Uterus (tissue), 4 donors: ENCODE results near the gene TRIM69. TPM values are rescaled to one million over a fixed set of nuclear protein-coding genes. Genes with fewer than 3 reads are reported as not detected.

Experiments
- DNase-seq, 2 donors: peaks; one replicate each; pipeline ENCODE4 v3.0.0-alpha.2; 2019 to 2020
- H3K27ac ChIP-seq, 2 donors: fragments of 200-600 bp; sonication (generic); 1 replicate in 1 of 2; 2 replicates in 1 of 2; pipeline ENCODE4 v1.5.1; 2016 to 2018
- H3K27me3 ChIP-seq, 2 donors: fragments of 200-600 bp; sonication (generic); one replicate each; pipeline ENCODE4 v1.5.1; 2018 to 2019; ENCODE audit warnings: control low read depth in 1 of 2
- H3K36me3 ChIP-seq, 2 donors: fragments of 200-600 bp; sonication (generic); one replicate each; pipeline ENCODE4 v1.5.1; 2019; ENCODE audit warnings: control low read depth in 1 of 2
- H3K4me1 ChIP-seq, 2 donors: fragments of 200-600 bp; sonication (generic); one replicate each; pipeline ENCODE4 v1.5.1; 2018 to 2019; ENCODE audit warnings: control low read depth in 1 of 2
- H3K4me3 ChIP-seq, 2 donors: fragments of 200-600 bp; sonication (generic); 1 replicate in 1 of 2; 2 replicates in 1 of 2; pipeline ENCODE4 v1.5.1; 2018 to 2019; ENCODE audit warnings: mild to moderate bottlenecking in 1 of 2
- H3K9me3 ChIP-seq, 2 donors: fragments of 200-600 bp; sonication (generic); one replicate each; pipeline ENCODE4 v1.5.1; 2019; ENCODE audit warnings: control low read depth in 1 of 2
- CTCF ChIP-seq, 4 experiments: fragments of 200-600 bp in 2 of 4; fragments of 450-650 bp in 2 of 4; sonication (generic) in 2 of 4; IDR thresholded peaks; one replicate each; pipeline ENCODE4 v1.5.1; 2016 to 2019; ENCODE audit warnings: antibody characterized with exemption in 4 of 4, mild to moderate bottlenecking in 2 of 4, moderate library complexity in 1 of 4
- POLR2A ChIP-seq, 2 donors: fragments of 450-650 bp; IDR thresholded peaks; one replicate each; pipeline ENCODE4 v1.6.1; 2016; ENCODE audit warnings: antibody characterized with exemption in 2 of 2, mild to moderate bottlenecking in 1 of 2, moderate library complexity in 1 of 2
- intact Hi-C: fragments of 100-400 bp; cut with DNase I; formaldehyde crosslinking; loops from one replicate; pipeline ENCODE4 v1.15.1; 2023; ENCODE audit warnings: low total_unique reads
- small RNA-seq: library from RNA; depleted of rRNA; stranded (forward); fragments of <200 nt; gene quantifications from one replicate; pipeline ENCODE3, GENCODE V24; 2016
- total RNA-seq, 4 donors: library from RNA; depleted of rRNA in 3 of 4; stranded (reverse); fragments of >200 nt in 3 of 4; gene quantifications; one replicate each; pipeline versions ENCODE4 v1.1.0 to v1.2.4, GENCODE V29; 2014 to 2023
- donor health status: DM: yes; HTN: yes; CAD: no.

Gene TRIM69
- total RNA-seq, 4 donors from 2014 or later, result 6.1 to 16.2 (median 15.4) TPM

- Histone ChIP-seq H3K27ac (no peak overlapping the region), H3K4me1 (no peaks in the 10 kb centered on the region), H3K36me3 (no peaks in the 10 kb centered on the region), H3K4me3 (no peak overlapping the region), H3K9me3 (no peaks in the 10 kb centered on the region), H3K27me3 (no peaks in the 10 kb centered on the region)
- no peak for DNase-seq
- TF ChIP-seq CTCF (IDR thresholded peaks at IDR 0.05), result no peak
- TF ChIP-seq POLR2A (IDR thresholded peaks at IDR 0.05), result no peak
- intact Hi-C loops, result no loop called here
These were observed 73.9 kb downstream of the TRIM69 start for GRCh38 chr15:44810237-44810636.

GRCh38 chr15:44811337-44811736 lies 75.0 kb downstream of the TRIM69 start:
- Histone ChIP-seq H3K36me3 (no peaks in the 10 kb centered on the region), H3K4me3 (no peak overlapping the region), H3K4me1 (no peaks in the 10 kb centered on the region), H3K9me3 (no peaks in the 10 kb centered on the region), H3K27ac (no peak overlapping the region), H3K27me3 (no peaks in the 10 kb centered on the region)
- TF ChIP-seq CTCF (IDR thresholded peaks at IDR 0.05), result no peak
- no peak for TF ChIP-seq POLR2A (IDR thresholded peaks at IDR 0.05)
- no peak for DNase-seq
- intact Hi-C loops, result no loop called here

GRCh38 chr15:44812029-44812517 lies 75.7 kb downstream of the TRIM69 start:
- H3K4me3 ChIP-seq, result no peak overlapping the region
- no peaks in the 10 kb centered on the region for H3K9me3 ChIP-seq
- no peaks in the 10 kb centered on the region for H3K27me3 ChIP-seq
- TF ChIP-seq CTCF (IDR thresholded peaks at IDR 0.05), result no peak
- TF ChIP-seq POLR2A (IDR thresholded peaks at IDR 0.05), result no peak
- no peaks in the 10 kb centered on the region for H3K4me1 ChIP-seq
- no peak overlapping the region for H3K27ac ChIP-seq
- intact Hi-C loops, result no loop called here
- no peak for DNase-seq
- no peaks in the 10 kb centered on the region for H3K36me3 ChIP-seq

- H3K9me3 ChIP-seq, result no peaks in the 10 kb centered on the region
- intact Hi-C loops, result no loop called here
These were observed 76.9 kb downstream of the TRIM69 start for GRCh38 chr15:44813231-44813630.

More at GRCh38 chr15:44813231-44813630, 76.9 kb downstream of the TRIM69 start:
- no peak for DNase-seq
- Histone ChIP-seq H3K36me3 (no peaks in the 10 kb centered on the region), H3K4me1 (no peaks in the 10 kb centered on the region), H3K27ac (no peak overlapping the region), H3K27me3 (no peaks in the 10 kb centered on the region), H3K4me3 (no peak overlapping the region)
- no peak for TF ChIP-seq POLR2A (IDR thresholded peaks at IDR 0.05)
- TF ChIP-seq CTCF (IDR thresholded peaks at IDR 0.05), result no peak

Small RNA genes within 50 kb of the gene (small RNA-seq; reads per million reads assigned to genes)
- gene RF00019, result not detected

Other genes starting within 250 kb of the TRIM69 start
- gene EIF3J, start 199.4 kb upstream of the TRIM69 start, total RNA-seq, result 10 to 100 TPM; 10.5 to 68.1 (median 45.4) TPM
- gene SPG11, start 72.9 kb upstream of the TRIM69 start, total RNA-seq, result 10 to 100 TPM; 34.1 to 88.0 (median 80.6) TPM
- 1 to 10 TPM in 2 of 4 donors, under 1 TPM in 1, not detected in 1; 0.28 to 2.0 (median 2.0) TPM for gene PATL2, start 25.2 kb upstream of the TRIM69 start, total RNA-seq
- gene B2M, start 25.0 kb upstream of the TRIM69 start, total RNA-seq, result 1,000 to 10,000 TPM; 1,923 to 3,458 (median 2,385) TPM
- not detected for gene TERB2, start 220.2 kb downstream of the TRIM69 start, total RNA-seq